Stimulated activated CD8-positive, alpha-beta memory T cell treated with anti-CD3 and anti-CD28 coated beads, Interleukin-4, amount 100 ng/mL, for 1 hour (primary cell): ENCODE results near the gene CASTOR1.

Experiments used
- DNase-seq, 2 donors: peaks; one replicate each; pipeline ENCODE4 v3.0.0-alpha.2; 2020; ENCODE audit warnings: low read depth in 2 of 2, low spot score in 1 of 2

The CASTOR1 gene

GRCh38 chr22:30301995-30302809 lies 12.9 kb upstream of the CASTOR1 start:
- no peak for DNase-seq

- DNase-seq: no peak
Observed at GRCh38 chr22:30299322-30299721, 10.0 kb upstream of the CASTOR1 start.

GRCh38 chr22:30297991-30298701 lies 8.8 kb upstream of the CASTOR1 start:
- DNase-seq: no peak

DNA sequence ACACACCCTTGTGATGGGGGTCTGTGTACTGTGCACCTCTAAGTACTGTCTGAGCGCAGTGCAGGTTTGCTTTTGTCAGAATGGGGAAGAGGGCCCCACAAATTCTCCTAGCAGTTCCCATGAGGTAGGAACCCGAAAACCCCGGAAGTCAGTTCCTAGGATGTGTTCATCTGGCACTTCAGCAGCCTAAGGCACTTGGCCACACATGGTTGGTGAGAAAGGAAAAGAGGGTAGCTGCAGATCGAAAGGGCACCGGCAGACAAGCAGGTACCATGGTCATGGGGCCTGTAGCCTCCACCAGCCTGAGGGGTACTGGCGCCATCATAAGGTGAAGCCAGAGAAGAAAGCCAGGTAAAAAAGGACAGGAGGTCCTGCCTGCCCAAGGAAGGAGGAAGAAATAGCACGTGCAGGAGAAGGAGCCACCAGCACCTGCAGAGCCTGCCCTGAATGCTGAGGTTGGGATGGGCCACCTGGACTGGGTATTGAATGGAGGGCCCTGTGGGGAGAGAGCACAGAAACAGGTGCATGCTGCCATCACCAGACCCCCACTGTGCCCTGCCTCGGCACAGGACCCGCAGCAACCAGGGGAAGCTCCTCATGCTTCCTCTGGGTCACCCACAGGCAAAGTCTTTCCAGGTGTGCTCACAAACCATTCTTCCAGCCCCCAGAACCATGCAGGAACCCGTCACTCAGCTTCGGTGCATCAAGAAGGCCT lies 8.1 kb upstream of the CASTOR1 start:
- DNase-seq: no peak

GRCh38 chr22:30296833-30297232 lies 7.5 kb upstream of the CASTOR1 start:
- no peak for DNase-seq

GRCh38 chr22:30296324-30296723 lies 7.0 kb upstream of the CASTOR1 start:
- no peak for DNase-seq

- DNase-seq: no peak
Observed at GRCh38 chr22:30295576-30295975, 6.3 kb upstream of the CASTOR1 start.

DNA sequence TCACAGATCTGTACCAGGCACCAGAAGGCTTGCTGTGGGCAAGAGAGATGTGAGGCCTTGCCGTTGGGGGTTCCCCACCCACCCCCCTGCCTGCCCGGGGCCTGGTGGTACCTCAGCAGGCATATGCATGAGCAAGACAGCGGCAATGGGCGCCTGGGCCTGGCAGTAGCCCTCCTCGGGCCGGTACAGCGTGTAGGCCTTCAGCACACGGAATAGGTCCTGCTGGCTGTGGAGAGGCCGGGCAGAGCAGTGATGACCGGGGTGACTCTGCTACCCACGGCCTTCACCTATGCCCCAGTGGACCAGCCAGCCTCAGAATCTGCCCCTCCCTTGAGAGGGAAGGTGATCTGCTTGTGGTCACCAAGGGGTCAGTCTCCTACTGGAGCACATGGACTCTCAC lies 5.5 kb upstream of the CASTOR1 start:
- DNase-seq: no peak

GRCh38 chr22:30294066-30294465 lies 4.8 kb upstream of the CASTOR1 start:
- no peak for DNase-seq

DNA sequence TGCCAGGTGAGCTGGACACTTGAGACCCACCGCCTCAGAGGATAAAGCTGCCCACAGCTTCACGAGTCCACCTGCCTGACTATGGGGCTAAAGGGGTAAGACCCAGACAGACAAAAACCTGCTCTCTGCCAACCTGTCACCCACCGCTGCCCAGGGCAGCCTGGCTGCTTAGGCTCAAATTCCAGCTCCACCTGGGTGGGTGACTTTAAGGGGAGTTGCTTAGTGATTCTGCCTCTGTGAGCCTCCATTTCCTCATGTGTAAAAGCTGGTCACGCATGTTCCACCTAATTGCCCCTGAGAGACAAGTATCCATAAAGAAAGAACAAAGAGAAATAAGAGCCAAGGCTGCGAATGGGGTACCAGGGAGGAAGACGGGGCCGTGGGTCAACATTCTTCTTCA lies 3.7 kb upstream of the CASTOR1 start:
- DNase-seq: no peak

GRCh38 chr22:30292069-30292970 lies 3.0 kb upstream of the CASTOR1 start:
- DNase-seq: no peak

DNA sequence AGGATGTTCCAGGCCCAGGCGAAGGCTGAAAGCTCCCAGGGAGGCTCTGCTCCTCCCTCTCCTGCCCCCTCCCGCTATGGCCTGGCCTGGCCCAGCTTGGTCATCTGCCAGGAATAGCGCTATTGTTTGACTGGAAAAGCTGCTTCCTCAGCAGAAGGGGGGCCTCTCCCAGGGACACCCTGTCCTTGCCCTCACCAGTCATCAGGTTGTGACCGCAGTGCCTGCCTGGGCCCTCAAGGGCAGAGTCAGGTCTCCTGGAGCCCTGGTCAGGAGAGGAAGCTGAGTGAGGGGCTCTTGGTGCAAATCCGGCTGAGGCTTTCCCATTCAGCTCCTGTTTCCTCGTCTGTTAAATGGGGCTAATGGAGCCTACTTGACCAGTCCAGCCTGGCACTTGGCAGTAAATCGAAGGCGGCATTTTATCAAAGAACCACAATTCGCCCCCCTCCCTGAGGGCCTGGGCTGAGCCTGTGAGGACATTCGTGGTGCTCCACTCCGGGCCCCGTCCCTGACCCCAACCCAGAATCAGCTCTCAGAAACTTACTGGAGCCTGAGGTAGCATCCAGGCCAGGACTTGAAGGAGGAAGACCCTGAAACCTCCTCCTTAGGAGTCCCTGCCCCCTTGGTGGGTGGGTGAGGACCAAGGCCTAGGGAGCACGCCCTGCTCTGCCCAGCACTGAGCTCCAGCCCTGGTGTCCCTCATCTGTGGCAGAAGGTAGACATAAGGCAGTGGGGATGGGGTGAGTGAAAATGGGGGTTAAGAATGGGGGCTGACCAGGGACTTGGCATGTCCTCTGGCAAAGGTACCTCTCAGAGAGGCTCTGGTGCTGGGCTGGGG lies 2.0 kb upstream of the CASTOR1 start:
- no peak for DNase-seq

DNA sequence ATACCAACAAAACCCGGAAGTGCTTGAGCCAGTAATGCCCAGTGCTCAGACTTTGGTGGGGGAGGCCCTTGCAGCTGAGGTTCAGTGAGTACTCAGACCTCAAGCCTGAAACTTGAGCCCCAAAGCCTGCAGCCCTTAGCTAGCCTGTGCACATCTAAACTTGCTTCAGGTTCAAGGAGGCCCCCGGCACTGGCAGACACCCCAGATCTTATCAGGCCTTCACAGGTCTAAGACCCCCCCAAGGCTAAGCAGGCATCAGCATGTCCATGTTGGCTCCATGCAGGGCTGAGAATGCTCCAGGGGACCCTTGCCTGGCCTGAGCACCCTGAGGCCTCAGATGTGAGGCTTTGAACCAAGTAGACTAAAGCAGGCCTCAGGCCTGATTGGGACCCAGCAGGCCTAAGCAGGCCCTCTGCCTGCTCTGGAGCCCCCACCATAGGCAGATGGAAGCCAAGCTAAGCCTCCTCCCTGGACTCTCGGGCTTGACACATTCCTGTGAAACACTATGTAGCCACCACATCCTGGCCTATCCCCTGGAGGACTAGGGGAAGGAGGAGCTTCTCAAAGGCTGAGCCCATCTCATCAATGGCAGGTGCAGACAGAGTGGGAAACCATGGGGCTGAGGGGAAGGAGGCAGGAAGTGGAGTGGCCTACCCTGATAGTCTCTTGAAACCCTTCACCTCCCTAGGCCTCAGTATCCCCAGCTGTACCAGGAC lies 1.2 kb upstream of the CASTOR1 start:
- no peak for DNase-seq

GRCh38 chr22:30289980-30290313 lies 642 bp upstream of the CASTOR1 start:
- no peak for DNase-seq

DNA sequence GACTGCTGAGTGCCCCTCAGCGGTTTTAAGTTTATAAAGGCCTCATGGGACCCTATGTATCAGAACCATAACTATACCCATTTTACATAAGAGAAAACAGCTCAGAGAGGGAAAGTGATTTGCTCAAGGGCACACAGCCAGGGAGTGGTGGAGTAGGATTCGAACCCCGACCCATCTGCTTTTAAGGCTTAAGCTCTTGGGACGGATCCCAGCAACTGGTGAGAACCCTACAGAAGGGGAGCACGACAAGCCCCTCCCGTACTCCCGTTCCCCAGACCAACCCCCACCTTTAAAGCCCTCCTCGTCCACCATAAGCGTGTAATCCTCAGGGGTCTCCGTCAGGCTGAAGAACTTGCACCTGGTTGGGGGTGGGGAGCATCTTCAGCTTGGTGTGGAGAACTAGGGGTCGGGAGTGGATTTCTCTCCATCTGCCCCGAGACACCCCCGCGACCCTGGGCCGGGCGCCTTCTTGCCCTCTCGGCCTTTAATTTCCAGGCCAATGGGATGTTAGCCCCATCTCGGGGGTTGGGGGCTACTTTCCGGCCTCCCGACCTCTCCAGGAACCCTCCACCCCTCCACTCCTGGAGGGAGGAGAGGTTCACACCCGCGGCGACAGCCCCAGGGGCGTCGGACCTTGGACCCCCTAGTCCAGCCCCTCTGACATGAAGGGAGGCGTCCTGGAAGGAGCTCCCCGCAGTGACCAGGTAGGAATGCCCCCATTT lies 725 bp downstream of the CASTOR1 start:
- no peak for DNase-seq

- DNase-seq: peak; percentile 74 to 80
Observed at GRCh38 chr22:30287648-30288418, 1.5 kb downstream of the CASTOR1 start.

DNA sequence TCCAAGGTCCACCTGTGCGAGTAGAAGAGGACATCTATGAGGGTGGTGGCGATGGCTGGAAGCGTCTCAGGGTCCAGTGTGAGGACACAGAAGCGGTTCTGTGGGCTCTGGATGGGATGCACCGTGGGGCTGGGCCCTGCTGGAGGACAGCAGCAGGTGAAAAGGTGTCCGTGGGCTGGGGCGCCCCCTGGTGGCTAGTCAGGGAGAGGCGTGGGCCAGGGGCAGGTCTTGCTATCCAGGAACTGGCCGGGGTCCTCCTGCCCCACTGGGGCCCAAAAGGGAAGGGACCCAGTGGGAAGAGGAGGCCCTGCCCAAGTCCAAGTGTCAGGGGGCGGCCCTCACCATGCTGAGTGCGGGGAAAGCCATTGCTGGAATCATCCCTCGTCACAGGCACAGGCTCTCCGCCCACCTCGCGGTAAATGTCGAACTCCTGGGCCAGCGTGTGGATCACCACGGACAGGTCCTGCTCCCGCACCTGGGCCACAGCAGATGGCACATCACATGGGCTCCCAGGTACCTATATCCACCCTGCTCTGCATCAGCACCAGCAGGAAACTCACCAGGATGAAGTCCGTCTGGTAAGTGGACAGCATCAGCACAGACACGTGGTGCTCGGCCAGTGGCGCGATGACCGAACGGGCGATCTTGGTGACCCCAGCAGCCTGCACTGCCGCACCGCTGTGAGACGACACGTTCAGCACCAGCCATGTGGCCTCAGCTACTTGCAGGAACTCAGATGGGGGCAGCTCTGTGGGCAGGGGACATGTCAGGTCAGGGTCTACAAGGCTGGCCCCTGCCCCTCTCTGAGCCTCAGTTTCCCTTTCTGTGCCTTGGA lies 2.3 kb downstream of the CASTOR1 start:
- DNase-seq: peak; percentile 72 to 80
